ENCODE results near the gene TMEM26.

- no peak for TF ChIP-seq POLR2A (IDR thresholded peaks at IDR 0.05; ENCODE audit: low read depth, low read length)
- no peak for TF ChIP-seq POLR2AphosphoS5 (IDR thresholded peaks at IDR 0.05; ENCODE audit: low read depth, low read length)
- no peak for TF ChIP-seq TAF1 (IDR thresholded peaks at IDR 0.05; ENCODE audit: low read depth, low read length)
- no peak for TF ChIP-seq POU2F2 (IDR thresholded peaks at IDR 0.05; ENCODE audit: low read depth, low read length)
Observed at GRCh38 chr10:61486738-61487396, 33.7 kb upstream of the TMEM26 start.

All from GM12891 (cell line).